Panc1 (cell line): Measurements from ENCODE around the gene PCDHA12. TPM values are rescaled to one million over a fixed set of nuclear protein-coding genes. Genes with fewer than 3 reads are reported as not detected.
A peak's percentile ranks its signal among the peaks of the same experiment; 100 is the strongest.

ENCODE experiments used
- ATAC-seq: fragments of 200-7000 bp; cut with Tn5 transposase; 2 replicates; pipeline ENCODE4 v1.9.1; 2020; ENCODE audit warnings: mild to moderate bottlenecking, moderate library complexity
- BruUV-seq: library from RNA; stranded (reverse); fragments of 400-500 nt; replicated peaks from 2 replicates; lab custom pipeline; 2021; lab: Mats Ljungman, UMichigan
- CTCF ChIA-PET: fragments of 300-600 bp; sonication (Branson Sonifier 250); formaldehyde crosslinking; loops from one replicate; lab custom pipeline; 2022; ENCODE audit warnings: antibody characterized with exemption; lab: Charles Lee
- POLR2A ChIA-PET: fragments of 300-600 bp; sonication (Branson Sonifier 250); formaldehyde crosslinking; loops from one replicate; lab custom pipeline; 2022; ENCODE audit warnings: antibody characterized with exemption; lab: Charles Lee
- DNase-seq: peaks from one replicate; pipeline ENCODE4 v3.0.0-alpha.2; 2010; ENCODE audit warnings: low read depth, low spot score
- H3K27ac ChIP-seq: 2 replicates; pipeline ENCODE4 v1.5.1; 2011; ENCODE audit warnings: mild to moderate bottlenecking, low read length, inconsistent platforms
- H3K27me3 ChIP-seq: fragments of 200-500 bp; sonication (Bioruptor generic); 2 replicates; pipeline ENCODE4 v1.6.0; 2014; ENCODE audit warnings: low read length, inconsistent platforms; ENCODE audit not compliant: control insufficient read depth, insufficient read depth
- H3K36me3 ChIP-seq: fragments of 200-500 bp; sonication (Bioruptor generic); 2 replicates; pipeline ENCODE4 v1.5.1; 2014; ENCODE audit warnings: inconsistent platforms, mild to moderate bottlenecking, low read length, moderate library complexity; ENCODE audit not compliant: control insufficient read depth, insufficient read depth
- H3K4me1 ChIP-seq: 2 replicates; pipeline ENCODE4 v1.5.1; 2011; ENCODE audit warnings: inconsistent platforms, mild to moderate bottlenecking, low read length, moderate library complexity; ENCODE audit not compliant: control insufficient read depth, insufficient read depth
- H3K4me3 ChIP-seq, 2 experiments: 2 replicates each; pipeline ENCODE4 v1.5.1; 2011 to 2012; ENCODE audit warnings: low read depth in 2 of 2, low read length in 2 of 2, mild to moderate bottlenecking in 2 of 2, inconsistent platforms in 1 of 2, moderate library complexity in 1 of 2
- H3K9me3 ChIP-seq: fragments of 200-500 bp; sonication (Bioruptor generic); 2 replicates; pipeline ENCODE4 v1.5.1; 2014; ENCODE audit warnings: low read depth, mild to moderate bottlenecking, inconsistent platforms, low read length, moderate library complexity; ENCODE audit not compliant: control insufficient read depth, insufficient read depth
- in situ Hi-C: cut with HindIII; loops from 2 replicates; pipeline ENCODE4 v1.10.0; 2016; ENCODE audit warnings: low sequenced_read_pairs, low pct_unique_long_range_greater_than_20kb
- intact Hi-C: fragments of 100-400 bp; cut with micrococcal nuclease; formaldehyde crosslinking; loops from one replicate; pipeline ENCODE4 v1.10.0; 2022; ENCODE audit not compliant: unreplicated experiment
- total RNA-seq: library from RNA; stranded (reverse); gene quantifications from one replicate; pipeline ENCODE4 v1.2.1, GENCODE V29; 2021; ENCODE audit not compliant: unreplicated experiment
- TF ChIP-seq, protein P1 (sequence below), 2 experiments: IDR thresholded peaks; 2 replicates each; pipeline ENCODE4 v1.6.1; 2011 to 2012; ENCODE audit warnings: low read depth in 2 of 2, control low read depth in 1 of 2, low read length in 1 of 2, mild to moderate bottlenecking in 1 of 2, moderate library complexity in 1 of 2; ENCODE audit not compliant: insufficient read depth in 1 of 2
- TF ChIP-seq, protein P2 (sequence below): fragments of 450-650 bp; IDR thresholded peaks from 2 replicates; pipeline ENCODE4 v1.5.1; 2017; ENCODE audit warnings: mild to moderate bottlenecking

The PCDHA12 gene
- total RNA-seq, 1 experiment from 2014 or later: 10.0 TPM

DNA sequence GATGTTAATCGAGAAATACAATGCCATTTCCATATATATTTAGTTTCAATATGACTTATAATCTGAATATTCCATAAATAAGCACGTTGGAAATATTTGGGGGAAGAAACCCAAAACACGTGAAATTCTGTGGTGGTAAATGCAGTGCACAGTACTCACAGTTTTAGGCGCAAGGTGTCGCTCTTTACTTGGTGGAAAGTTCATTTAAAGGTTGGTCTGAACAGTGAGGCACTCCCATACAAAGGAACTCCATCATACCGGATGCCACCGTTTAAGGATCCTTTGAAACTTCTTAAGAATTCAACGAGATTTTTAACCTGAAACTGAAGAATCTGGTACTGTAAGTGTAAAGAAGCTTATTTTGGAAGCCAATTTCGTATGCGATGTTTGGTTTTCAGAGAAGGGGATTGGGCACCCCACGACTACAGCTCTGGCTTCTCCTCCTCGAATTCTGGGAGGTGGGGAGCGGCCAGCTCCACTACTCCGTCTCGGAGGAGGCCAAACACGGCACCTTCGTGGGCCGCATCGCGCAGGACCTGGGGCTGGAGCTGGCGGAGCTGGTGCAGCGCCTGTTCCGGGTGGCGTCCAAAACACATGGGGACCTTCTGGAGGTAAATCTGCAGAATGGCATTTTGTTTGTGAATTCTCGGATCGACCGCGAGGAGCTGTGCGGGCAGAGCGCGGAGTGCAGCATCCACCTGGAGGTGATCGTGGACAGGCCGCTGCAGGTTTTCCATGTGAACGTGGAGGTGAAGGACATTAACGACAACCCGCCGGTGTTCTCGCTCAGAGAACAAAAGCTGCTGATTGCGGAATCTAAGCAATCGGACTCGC lies 6.2 kb upstream of the PCDHA12 start, which contains the start of gene PCDHA11:
Gene PCDHA11 (plus strand): TSS at position 237 of the 834 bp plus-strand sequence. CDS start 147 bp downstream, at position 384.
- H3K27me3 ChIP-seq: no peaks in the 10 kb centered on the region
- in situ Hi-C loops: no loop called here

DNA sequence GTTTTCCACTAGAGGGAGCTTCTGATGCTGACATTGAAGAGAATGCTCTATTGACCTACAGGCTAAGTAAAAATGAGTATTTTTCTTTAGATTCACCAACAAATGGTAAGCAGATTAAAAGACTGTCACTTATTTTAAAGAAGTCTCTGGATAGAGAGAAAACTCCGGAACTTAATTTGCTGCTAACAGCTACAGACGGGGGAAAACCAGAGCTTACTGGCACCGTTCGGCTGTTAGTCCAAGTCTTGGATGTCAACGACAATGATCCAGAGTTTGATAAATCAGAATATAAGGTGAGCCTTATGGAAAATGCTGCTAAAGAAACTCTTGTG lies 5.6 kb upstream of the PCDHA12 start:
- Histone ChIP-seq H3K9me3 (no peaks in the 10 kb centered on the region), H3K36me3 (no peaks in the 10 kb centered on the region), H3K27ac (no peak overlapping the region), H3K27me3 (no peaks in the 10 kb centered on the region), H3K4me3 (no peak overlapping the region), H3K4me1 (no peaks in the 10 kb centered on the region)
- ChIA-PET POLR2A (interaction anchor here (0.7 kb wide), 1 partner anchor 182 kb away, joined by 4 read pairs; the partner anchor contains the start of gene PCDHB1), CTCF (interaction anchor here (0.6 to 1.0 kb wide), 2 partner anchors 170 to 172 kb away, joined by 3 to 4 read pairs; no protein-coding TSS in a partner anchor)
- BruUV-seq: no TSS peak
- in situ Hi-C loops: no loop called here
- DNase-seq (no peak), ATAC-seq (no peak)
- TF ChIP-seq, protein P1, sequence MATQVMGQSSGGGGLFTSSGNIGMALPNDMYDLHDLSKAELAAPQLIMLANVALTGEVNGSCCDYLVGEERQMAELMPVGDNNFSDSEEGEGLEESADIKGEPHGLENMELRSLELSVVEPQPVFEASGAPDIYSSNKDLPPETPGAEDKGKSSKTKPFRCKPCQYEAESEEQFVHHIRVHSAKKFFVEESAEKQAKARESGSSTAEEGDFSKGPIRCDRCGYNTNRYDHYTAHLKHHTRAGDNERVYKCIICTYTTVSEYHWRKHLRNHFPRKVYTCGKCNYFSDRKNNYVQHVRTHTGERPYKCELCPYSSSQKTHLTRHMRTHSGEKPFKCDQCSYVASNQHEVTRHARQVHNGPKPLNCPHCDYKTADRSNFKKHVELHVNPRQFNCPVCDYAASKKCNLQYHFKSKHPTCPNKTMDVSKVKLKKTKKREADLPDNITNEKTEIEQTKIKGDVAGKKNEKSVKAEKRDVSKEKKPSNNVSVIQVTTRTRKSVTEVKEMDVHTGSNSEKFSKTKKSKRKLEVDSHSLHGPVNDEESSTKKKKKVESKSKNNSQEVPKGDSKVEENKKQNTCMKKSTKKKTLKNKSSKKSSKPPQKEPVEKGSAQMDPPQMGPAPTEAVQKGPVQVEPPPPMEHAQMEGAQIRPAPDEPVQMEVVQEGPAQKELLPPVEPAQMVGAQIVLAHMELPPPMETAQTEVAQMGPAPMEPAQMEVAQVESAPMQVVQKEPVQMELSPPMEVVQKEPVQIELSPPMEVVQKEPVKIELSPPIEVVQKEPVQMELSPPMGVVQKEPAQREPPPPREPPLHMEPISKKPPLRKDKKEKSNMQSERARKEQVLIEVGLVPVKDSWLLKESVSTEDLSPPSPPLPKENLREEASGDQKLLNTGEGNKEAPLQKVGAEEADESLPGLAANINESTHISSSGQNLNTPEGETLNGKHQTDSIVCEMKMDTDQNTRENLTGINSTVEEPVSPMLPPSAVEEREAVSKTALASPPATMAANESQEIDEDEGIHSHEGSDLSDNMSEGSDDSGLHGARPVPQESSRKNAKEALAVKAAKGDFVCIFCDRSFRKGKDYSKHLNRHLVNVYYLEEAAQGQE (IDR thresholded peaks at IDR 0.05; ENCODE audit: insufficient read depth in 1 of 2, low read depth in 2 of 2, low read length in 1 of 2): no peak
- TF ChIP-seq, protein P2, sequence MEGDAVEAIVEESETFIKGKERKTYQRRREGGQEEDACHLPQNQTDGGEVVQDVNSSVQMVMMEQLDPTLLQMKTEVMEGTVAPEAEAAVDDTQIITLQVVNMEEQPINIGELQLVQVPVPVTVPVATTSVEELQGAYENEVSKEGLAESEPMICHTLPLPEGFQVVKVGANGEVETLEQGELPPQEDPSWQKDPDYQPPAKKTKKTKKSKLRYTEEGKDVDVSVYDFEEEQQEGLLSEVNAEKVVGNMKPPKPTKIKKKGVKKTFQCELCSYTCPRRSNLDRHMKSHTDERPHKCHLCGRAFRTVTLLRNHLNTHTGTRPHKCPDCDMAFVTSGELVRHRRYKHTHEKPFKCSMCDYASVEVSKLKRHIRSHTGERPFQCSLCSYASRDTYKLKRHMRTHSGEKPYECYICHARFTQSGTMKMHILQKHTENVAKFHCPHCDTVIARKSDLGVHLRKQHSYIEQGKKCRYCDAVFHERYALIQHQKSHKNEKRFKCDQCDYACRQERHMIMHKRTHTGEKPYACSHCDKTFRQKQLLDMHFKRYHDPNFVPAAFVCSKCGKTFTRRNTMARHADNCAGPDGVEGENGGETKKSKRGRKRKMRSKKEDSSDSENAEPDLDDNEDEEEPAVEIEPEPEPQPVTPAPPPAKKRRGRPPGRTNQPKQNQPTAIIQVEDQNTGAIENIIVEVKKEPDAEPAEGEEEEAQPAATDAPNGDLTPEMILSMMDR: peak; percentile 2; the same call in 1 of the 2 replicates
- intact Hi-C loops: no loop called here

More for the DNA sequence above, 6.2 kb upstream of the PCDHA12 start, which contains the start of gene PCDHA11:
- DNase-seq: no peak
- no peak within 1 kb of the TSS for H3K27ac ChIP-seq
- no TSS peak for BruUV-seq
- intact Hi-C loops: no loop called here
- no peaks in the 10 kb centered on the region for H3K4me1 ChIP-seq
- H3K36me3 ChIP-seq: no peaks in the 10 kb centered on the region
- ChIA-PET CTCF (interaction anchor here (1.0 kb wide), 1 partner anchor 171 kb away, joined by 4 read pairs; no protein-coding TSS in a partner anchor), POLR2A (interaction anchor here (0.6 to 0.7 kb wide), 2 partner anchors 10 to 182 kb away, joined by 3 to 4 read pairs; partner anchors contain the start of gene PCDHB1)
- ATAC-seq: no peak
- TF ChIP-seq, protein P2: peak; percentile 33
- TF ChIP-seq, protein P1 (IDR thresholded peaks at IDR 0.05; ENCODE audit: insufficient read depth in 1 of 2, low read depth in 2 of 2, low read length in 1 of 2): no peak
- H3K9me3 ChIP-seq: no peaks in the 10 kb centered on the region
- no peak within 1 kb of the TSS for H3K4me3 ChIP-seq
